ENCODE measurements around the gene ZNF329.
A peak's percentile ranks its signal among the peaks of the same experiment; 100 is the strongest.

The ZNF329 gene

GRCh38 chr19:58166268-58166667 is 15.7 kb upstream of the ZNF329 start:
- no peak overlapping the region for H2AK5ac ChIP-seq (ENCODE audit: low read length)
- no peak overlapping the region for H3K14ac ChIP-seq (ENCODE audit: low read length)
- no peak overlapping the region for H3K18ac ChIP-seq (ENCODE audit: low read length)
- H3K79me2 ChIP-seq (ENCODE audit: control insufficient read depth, insufficient read depth, low read length, poor library complexity), result no peaks in the 10 kb centered on the region
- no CpG with 5 or more reads among the region's 1 CpG for WGBS (ENCODE audit: extremely low coverage, insufficient coverage, insufficient read length)
- peaks cover 32% of the 10 kb centered on the region for H3K9me3 ChIP-seq (ENCODE audit: insufficient read depth, low read depth, low read length)
- H3K27me3 ChIP-seq (ENCODE audit: insufficient read depth, low read length), result no peaks in the 10 kb centered on the region
- no peak overlapping the region for H2BK12ac ChIP-seq (ENCODE audit: low read length)
- no peaks in the 10 kb centered on the region for H3K4me1 ChIP-seq (ENCODE audit: control insufficient read depth in 1 of 2, insufficient read depth in 2 of 2, low read length in 2 of 2)
- H4K12ac ChIP-seq (ENCODE audit: low read depth, low read length), result no peak overlapping the region
- no peak overlapping the region for H3K23ac ChIP-seq (ENCODE audit: low read length)
- no peak overlapping the region for H4K91ac ChIP-seq (ENCODE audit: low read depth, low read length)
- no peaks in the 10 kb centered on the region for H3K36me3 ChIP-seq (ENCODE audit: control insufficient read depth in 1 of 2, insufficient read depth in 2 of 2, low read length in 2 of 2)
- no peak overlapping the region for H3K4me3 ChIP-seq (ENCODE audit: low read depth, low read length)
- no peak for DNase-seq
- no peak overlapping the region for H3K4me2 ChIP-seq (ENCODE audit: low read length)
- no peak overlapping the region for H2BK120ac ChIP-seq (ENCODE audit: insufficient read depth, low read length, poor library complexity)
- no peak overlapping the region for H3K9ac ChIP-seq (ENCODE audit: low read length)
- no peak overlapping the region for H2BK5ac ChIP-seq (ENCODE audit: low read depth, low read length, poor library complexity)
- no peaks in the 10 kb centered on the region for H3K79me1 ChIP-seq (ENCODE audit: low read length)
- no peak overlapping the region for H3K27ac ChIP-seq (ENCODE audit: low read depth, low read length)
- H3K4ac ChIP-seq (ENCODE audit: low read depth, low read length), result no peak overlapping the region
- H2AFZ ChIP-seq (ENCODE audit: insufficient read depth, low read length, poor library complexity), result no peak overlapping the region
- no peak overlapping the region for H4K8ac ChIP-seq (ENCODE audit: low read depth, low read length)

GRCh38 chr19:58157045-58157728 is 6.6 kb upstream of the ZNF329 start:
- no peak overlapping the region for H4K8ac ChIP-seq (ENCODE audit: low read depth, low read length)
- peaks cover 4% of the 10 kb centered on the region for H3K79me2 ChIP-seq (ENCODE audit: control insufficient read depth, insufficient read depth, low read length, poor library complexity)
- no CpG with 5 or more reads among the region's 53 CpGs for WGBS (ENCODE audit: extremely low coverage, insufficient coverage, insufficient read length)

GRCh38 chr19:58154679-58155648 is 4.4 kb upstream of the ZNF329 start:
- H4K12ac ChIP-seq (ENCODE audit: low read depth, low read length), result peak overlapping the region; percentile 89
- H2AFZ ChIP-seq (ENCODE audit: insufficient read depth, low read length, poor library complexity), result peak overlapping the region; percentile 91
- H3K79me2 ChIP-seq (ENCODE audit: control insufficient read depth, insufficient read depth, low read length, poor library complexity), result peaks cover 8% of the 10 kb centered on the region
- H3K4ac ChIP-seq (ENCODE audit: low read depth, low read length), result peak overlapping the region; percentile 44
- peak overlapping the region; percentile 77 for H4K91ac ChIP-seq (ENCODE audit: low read depth, low read length)
- H3K14ac ChIP-seq (ENCODE audit: low read length), result peak overlapping the region; percentile 92
- DNase-seq, result peak; percentile 93 to 99
- peak overlapping the region; percentile 88 for H3K4me3 ChIP-seq (ENCODE audit: low read depth, low read length)
- H3K9ac ChIP-seq (ENCODE audit: low read length), result peak overlapping the region; percentile 94
- peak overlapping the region; percentile 93 for H3K27ac ChIP-seq (ENCODE audit: low read depth, low read length)
- peak overlapping the region; percentile 80 for H3K4me2 ChIP-seq (ENCODE audit: low read length)
- H3K36me3 ChIP-seq (ENCODE audit: control insufficient read depth in 1 of 2, insufficient read depth in 2 of 2, low read length in 2 of 2), result no peaks in the 10 kb centered on the region
- peak overlapping the region; percentile 94 for H2BK5ac ChIP-seq (ENCODE audit: low read depth, low read length, poor library complexity)
- H3K9me3 ChIP-seq (ENCODE audit: insufficient read depth, low read depth, low read length), result peaks cover 9% of the 10 kb centered on the region
- H2BK120ac ChIP-seq (ENCODE audit: insufficient read depth, low read length, poor library complexity), result peak overlapping the region; percentile 83
- H3K23ac ChIP-seq (ENCODE audit: low read length), result no peak overlapping the region
- no CpG with 5 or more reads among the region's 85 CpGs for WGBS (ENCODE audit: extremely low coverage, insufficient coverage, insufficient read length)
- peak overlapping the region; percentile 83 for H3K18ac ChIP-seq (ENCODE audit: low read length)
- H3K4me1 ChIP-seq (ENCODE audit: control insufficient read depth in 1 of 2, insufficient read depth in 2 of 2, low read length in 2 of 2), result peaks cover 7 to 8% of the 10 kb centered on the region in 2 experiments
- peak overlapping the region; percentile 86 for H4K8ac ChIP-seq (ENCODE audit: low read depth, low read length)
- no peaks in the 10 kb centered on the region for H3K27me3 ChIP-seq (ENCODE audit: insufficient read depth, low read length)
- H2AK5ac ChIP-seq (ENCODE audit: low read length), result no peak overlapping the region
- H2BK12ac ChIP-seq (ENCODE audit: low read length), result no peak overlapping the region
- peaks cover 16% of the 10 kb centered on the region for H3K79me1 ChIP-seq (ENCODE audit: low read length)

More at GRCh38 chr19:58157045-58157728, 6.6 kb upstream of the ZNF329 start:
- Histone ChIP-seq H2AK5ac (ENCODE audit: low read length) (no peak overlapping the region), H3K9me3 (ENCODE audit: insufficient read depth, low read depth, low read length) (peaks cover 13% of the 10 kb centered on the region), H2AFZ (ENCODE audit: insufficient read depth, low read length, poor library complexity) (no peak overlapping the region), H3K4me3 (ENCODE audit: low read depth, low read length) (no peak overlapping the region), H3K4me2 (ENCODE audit: low read length) (no peak overlapping the region), H3K79me1 (ENCODE audit: low read length) (peaks cover 11% of the 10 kb centered on the region), H3K4me1 (ENCODE audit: control insufficient read depth in 1 of 2, insufficient read depth in 2 of 2, low read length in 2 of 2) (peaks cover 7 to 8% of the 10 kb centered on the region in 2 experiments), H3K9ac (ENCODE audit: low read length) (no peak overlapping the region), H3K4ac (ENCODE audit: low read depth, low read length) (no peak overlapping the region), H3K18ac (ENCODE audit: low read length) (no peak overlapping the region), H3K27me3 (ENCODE audit: insufficient read depth, low read length) (no peaks in the 10 kb centered on the region), H4K12ac (ENCODE audit: low read depth, low read length) (no peak overlapping the region), H3K36me3 (ENCODE audit: control insufficient read depth in 1 of 2, insufficient read depth in 2 of 2, low read length in 2 of 2) (no peaks in the 10 kb centered on the region), H2BK5ac (ENCODE audit: low read depth, low read length, poor library complexity) (no peak overlapping the region), H2BK120ac (ENCODE audit: insufficient read depth, low read length, poor library complexity) (no peak overlapping the region), H3K14ac (ENCODE audit: low read length) (no peak overlapping the region), H3K27ac (ENCODE audit: low read depth, low read length) (no peak overlapping the region), H3K23ac (ENCODE audit: low read length) (no peak overlapping the region), H4K91ac (ENCODE audit: low read depth, low read length) (no peak overlapping the region), H2BK12ac (ENCODE audit: low read length) (no peak overlapping the region)
- no peak for DNase-seq

GRCh38 chr19:58154287-58154678 is 3.7 kb upstream of the ZNF329 start:
- WGBS (ENCODE audit: extremely low coverage, insufficient coverage, insufficient read length), result no CpG with 5 or more reads among the region's 12 CpGs
- Histone ChIP-seq H3K27ac (ENCODE audit: low read depth, low read length) (peak overlapping the region; percentile 93), H3K14ac (ENCODE audit: low read length) (peak overlapping the region; percentile 92), H4K8ac (ENCODE audit: low read depth, low read length) (peak overlapping the region; percentile 86), H2AFZ (ENCODE audit: insufficient read depth, low read length, poor library complexity) (peak overlapping the region; percentile 85), H3K4me3 (ENCODE audit: low read depth, low read length) (peak overlapping the region; percentile 88), H4K91ac (ENCODE audit: low read depth, low read length) (peak overlapping the region; percentile 77), H3K4ac (ENCODE audit: low read depth, low read length) (peak overlapping the region; percentile 44), H3K36me3 (ENCODE audit: control insufficient read depth in 1 of 2, insufficient read depth in 2 of 2, low read length in 2 of 2) (no peaks in the 10 kb centered on the region), H2AK5ac (ENCODE audit: low read length) (no peak overlapping the region), H3K9me3 (ENCODE audit: insufficient read depth, low read depth, low read length) (peaks cover 9% of the 10 kb centered on the region), H3K4me1 (ENCODE audit: control insufficient read depth in 1 of 2, insufficient read depth in 2 of 2, low read length in 2 of 2) (peaks cover 7 to 8% of the 10 kb centered on the region in 2 experiments), H3K79me1 (ENCODE audit: low read length) (peaks cover 16% of the 10 kb centered on the region), H3K4me2 (ENCODE audit: low read length) (peak overlapping the region; percentile 75), H3K23ac (ENCODE audit: low read length) (no peak overlapping the region), H4K12ac (ENCODE audit: low read depth, low read length) (peak overlapping the region; percentile 89), H3K9ac (ENCODE audit: low read length) (peak overlapping the region; percentile 94), H2BK12ac (ENCODE audit: low read length) (no peak overlapping the region), H2BK120ac (ENCODE audit: insufficient read depth, low read length, poor library complexity) (peak overlapping the region; percentile 83), H3K18ac (ENCODE audit: low read length) (peak overlapping the region; percentile 83), H3K79me2 (ENCODE audit: control insufficient read depth, insufficient read depth, low read length, poor library complexity) (peaks cover 8% of the 10 kb centered on the region), H2BK5ac (ENCODE audit: low read depth, low read length, poor library complexity) (peak overlapping the region; percentile 94), H3K27me3 (ENCODE audit: insufficient read depth, low read length) (no peaks in the 10 kb centered on the region)
- peak; percentile 19 to 57 for DNase-seq
